ENCODE data around the gene AXL. TPM values are rescaled to one million over a fixed set of nuclear protein-coding genes. Genes with fewer than 3 reads are reported as not detected.

The AXL gene
- total RNA-seq, 1 experiment from 2014 or later = 128 TPM

DNA sequence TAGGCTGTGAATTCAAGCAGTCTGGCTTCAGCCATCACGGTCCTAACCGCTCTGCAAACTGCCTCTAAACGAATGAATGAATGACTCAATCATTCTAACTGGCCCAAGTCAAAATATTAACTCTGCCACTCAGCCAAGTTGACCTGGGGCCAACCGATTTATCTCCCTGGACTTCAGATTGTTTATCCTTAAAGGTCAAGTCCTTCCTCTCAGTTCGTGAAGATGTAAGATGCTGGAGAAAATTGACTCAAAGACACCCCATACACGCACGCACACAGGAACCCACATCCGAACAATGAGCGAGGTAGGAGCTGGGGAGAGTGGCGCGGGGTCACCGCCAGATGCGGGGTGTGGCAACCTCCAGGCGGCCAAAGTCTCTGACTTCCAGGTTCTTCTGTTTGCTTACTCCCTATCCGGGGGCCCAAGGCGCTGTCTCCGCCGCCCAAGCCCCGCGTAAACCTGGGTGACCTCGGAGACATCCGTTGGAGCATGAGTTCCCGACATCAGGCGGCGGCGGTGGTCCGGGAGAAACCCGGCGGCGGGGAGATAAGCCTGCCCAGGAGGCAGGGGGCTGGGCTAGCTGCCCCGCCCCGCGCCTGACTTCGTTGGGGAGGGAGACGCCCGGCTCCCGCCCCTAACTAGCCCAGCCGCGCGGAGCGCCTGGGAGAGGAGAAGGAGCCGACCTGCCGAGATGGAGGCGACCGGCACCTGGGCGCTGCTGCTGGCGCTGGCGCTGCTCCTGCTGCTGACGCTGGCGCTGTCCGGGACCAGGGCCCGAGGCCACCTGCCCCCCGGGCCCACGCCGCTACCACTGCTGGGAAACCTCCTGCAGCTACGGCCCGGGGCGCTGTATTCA lies 26.2 kb upstream of the AXL start, which contains the start of gene CYP2S1:
Gene CYP2S1, plus strand, starts transcription at position 646 of the 856 bp plus-strand sequence. Its CDS starts 46 bp downstream, at position 692.
- CTCF ChIA-PET = interaction anchor here (0.5 kb wide), 1 partner anchor 11 kb away, joined by 3 read pairs; no protein-coding TSS in a partner anchor

DNA sequence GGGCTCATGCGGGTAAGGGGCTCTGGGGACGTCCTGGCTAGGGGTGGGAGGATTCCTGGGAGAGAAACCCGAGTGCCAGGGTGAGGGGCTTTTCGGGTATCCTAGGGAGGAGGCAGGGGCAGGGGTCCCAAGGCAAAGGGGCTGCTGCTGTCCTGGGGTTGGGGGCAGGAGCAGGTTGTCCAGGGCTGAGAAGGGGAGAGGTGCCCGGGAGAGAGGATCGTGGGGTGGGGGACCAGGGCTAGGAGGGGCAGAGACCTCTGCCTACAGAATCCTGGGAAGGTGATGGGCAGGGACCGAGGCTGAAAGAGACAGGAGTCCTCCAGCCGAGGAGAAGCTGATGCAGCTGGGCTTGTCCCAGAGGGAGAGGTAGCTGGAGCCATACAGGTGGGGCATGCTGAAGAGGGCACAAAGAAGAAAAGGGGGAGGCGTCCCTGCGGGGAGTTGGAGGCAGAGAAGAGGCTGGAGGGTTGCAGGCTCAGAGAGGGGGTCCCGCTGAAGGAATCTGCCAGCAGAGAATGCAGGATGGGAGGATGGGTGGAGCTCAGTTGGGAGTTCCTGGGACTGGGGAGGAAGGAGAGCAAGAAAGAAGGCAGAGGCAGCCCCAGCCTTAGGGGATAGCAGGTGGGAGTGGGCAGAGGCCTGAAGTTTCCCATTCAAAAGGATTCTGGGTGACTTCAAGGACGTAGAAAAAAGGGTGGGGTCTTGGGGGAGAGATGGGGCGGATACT lies 25.4 kb upstream of the AXL start:
- Histone ChIP-seq H3K9me3 (ENCODE audit: control insufficient read depth, insufficient read depth, low read depth, low read length) (no peaks in the 10 kb centered on the region), H3K27ac (ENCODE audit: low read length) (0 out of 2 replicates have a peak overlapping the region, but pooled peaks have one; percentile 29), H3K27me3 (ENCODE audit: control insufficient read depth, insufficient read depth, low read length) (no peaks in the 10 kb centered on the region), H3K36me3 (ENCODE audit: control insufficient read depth, insufficient read depth, low read length) (no peaks in the 10 kb centered on the region; the same call in 1 of the 2 replicates), H3K4me1 (ENCODE audit: control insufficient read depth, insufficient read depth, low read length) (no peaks in the 10 kb centered on the region; the same call in none of the 2 replicates), H3K4me3 (ENCODE audit: low read depth in 2 of 2, low read length in 2 of 2) (peak overlapping the region; percentile 55 to 68)
- in situ Hi-C loops (cut with HindIII; ENCODE audit: low pct_unique_long_range_greater_than_20kb, low sequenced_read_pairs) (no loop called here), intact Hi-C loops (cut with micrococcal nuclease; ENCODE audit: unreplicated experiment) (no loop called here)
- BruUV-seq (replicated peaks) = no TSS peak
- no peak for DNase-seq (ENCODE audit: low read depth, low spot score)
- ChIA-PET POLR2A (interaction anchor here (0.6 kb wide), 1 partner anchor 16 kb away, joined by 5 read pairs; no protein-coding TSS in a partner anchor), CTCF (interaction anchor here (0.6 kb wide), 1 partner anchor 11 kb away, joined by 5 read pairs; no protein-coding TSS in a partner anchor)
- TF ChIP-seq, protein P1, sequence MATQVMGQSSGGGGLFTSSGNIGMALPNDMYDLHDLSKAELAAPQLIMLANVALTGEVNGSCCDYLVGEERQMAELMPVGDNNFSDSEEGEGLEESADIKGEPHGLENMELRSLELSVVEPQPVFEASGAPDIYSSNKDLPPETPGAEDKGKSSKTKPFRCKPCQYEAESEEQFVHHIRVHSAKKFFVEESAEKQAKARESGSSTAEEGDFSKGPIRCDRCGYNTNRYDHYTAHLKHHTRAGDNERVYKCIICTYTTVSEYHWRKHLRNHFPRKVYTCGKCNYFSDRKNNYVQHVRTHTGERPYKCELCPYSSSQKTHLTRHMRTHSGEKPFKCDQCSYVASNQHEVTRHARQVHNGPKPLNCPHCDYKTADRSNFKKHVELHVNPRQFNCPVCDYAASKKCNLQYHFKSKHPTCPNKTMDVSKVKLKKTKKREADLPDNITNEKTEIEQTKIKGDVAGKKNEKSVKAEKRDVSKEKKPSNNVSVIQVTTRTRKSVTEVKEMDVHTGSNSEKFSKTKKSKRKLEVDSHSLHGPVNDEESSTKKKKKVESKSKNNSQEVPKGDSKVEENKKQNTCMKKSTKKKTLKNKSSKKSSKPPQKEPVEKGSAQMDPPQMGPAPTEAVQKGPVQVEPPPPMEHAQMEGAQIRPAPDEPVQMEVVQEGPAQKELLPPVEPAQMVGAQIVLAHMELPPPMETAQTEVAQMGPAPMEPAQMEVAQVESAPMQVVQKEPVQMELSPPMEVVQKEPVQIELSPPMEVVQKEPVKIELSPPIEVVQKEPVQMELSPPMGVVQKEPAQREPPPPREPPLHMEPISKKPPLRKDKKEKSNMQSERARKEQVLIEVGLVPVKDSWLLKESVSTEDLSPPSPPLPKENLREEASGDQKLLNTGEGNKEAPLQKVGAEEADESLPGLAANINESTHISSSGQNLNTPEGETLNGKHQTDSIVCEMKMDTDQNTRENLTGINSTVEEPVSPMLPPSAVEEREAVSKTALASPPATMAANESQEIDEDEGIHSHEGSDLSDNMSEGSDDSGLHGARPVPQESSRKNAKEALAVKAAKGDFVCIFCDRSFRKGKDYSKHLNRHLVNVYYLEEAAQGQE (IDR thresholded peaks at IDR 0.05; ENCODE audit: insufficient read depth in 1 of 2, low read depth in 2 of 2, low read length in 1 of 2) = no peak
- TF ChIP-seq, protein P2, sequence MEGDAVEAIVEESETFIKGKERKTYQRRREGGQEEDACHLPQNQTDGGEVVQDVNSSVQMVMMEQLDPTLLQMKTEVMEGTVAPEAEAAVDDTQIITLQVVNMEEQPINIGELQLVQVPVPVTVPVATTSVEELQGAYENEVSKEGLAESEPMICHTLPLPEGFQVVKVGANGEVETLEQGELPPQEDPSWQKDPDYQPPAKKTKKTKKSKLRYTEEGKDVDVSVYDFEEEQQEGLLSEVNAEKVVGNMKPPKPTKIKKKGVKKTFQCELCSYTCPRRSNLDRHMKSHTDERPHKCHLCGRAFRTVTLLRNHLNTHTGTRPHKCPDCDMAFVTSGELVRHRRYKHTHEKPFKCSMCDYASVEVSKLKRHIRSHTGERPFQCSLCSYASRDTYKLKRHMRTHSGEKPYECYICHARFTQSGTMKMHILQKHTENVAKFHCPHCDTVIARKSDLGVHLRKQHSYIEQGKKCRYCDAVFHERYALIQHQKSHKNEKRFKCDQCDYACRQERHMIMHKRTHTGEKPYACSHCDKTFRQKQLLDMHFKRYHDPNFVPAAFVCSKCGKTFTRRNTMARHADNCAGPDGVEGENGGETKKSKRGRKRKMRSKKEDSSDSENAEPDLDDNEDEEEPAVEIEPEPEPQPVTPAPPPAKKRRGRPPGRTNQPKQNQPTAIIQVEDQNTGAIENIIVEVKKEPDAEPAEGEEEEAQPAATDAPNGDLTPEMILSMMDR (IDR thresholded peaks at IDR 0.05) = no peak
- TF ChIP-seq TCF7L2 (IDR thresholded peaks at IDR 0.05; ENCODE audit: low read depth, low read length) = no peak
- no peak for TF ChIP-seq SIN3A (IDR thresholded peaks at IDR 0.05; ENCODE audit: borderline replicate concordance, insufficient read depth, low read depth, low read length)
- TF ChIP-seq POLR2AphosphoS5 (IDR thresholded peaks at IDR 0.05; ENCODE audit: low read depth, low read length) = no peak
- peak; percentile 60 for ATAC-seq

More for the DNA sequence above, 26.2 kb upstream of the AXL start, which contains the start of gene CYP2S1:
- DNase-seq (ENCODE audit: low read depth, low spot score) (no peak), ATAC-seq (peak; percentile 89)
- POLR2A ChIA-PET = interaction anchor here (0.5 to 0.6 kb wide), 2 partner anchors 16 to 21 kb away, joined by 3 to 9 read pairs; no protein-coding TSS in a partner anchor
- H3K4me3 ChIP-seq (ENCODE audit: low read depth in 2 of 2, low read length in 2 of 2) = peak within 1 kb of the TSS; percentile 55 to 68
- H3K27me3 ChIP-seq (ENCODE audit: control insufficient read depth, insufficient read depth, low read length) = no peaks in the 10 kb centered on the region
- H3K36me3 ChIP-seq (ENCODE audit: control insufficient read depth, insufficient read depth, low read length) = no peaks in the 10 kb centered on the region; the same call in 1 of the 2 replicates
- intact Hi-C loops (cut with micrococcal nuclease; ENCODE audit: unreplicated experiment) (no loop called here), in situ Hi-C loops (cut with HindIII; ENCODE audit: low pct_unique_long_range_greater_than_20kb, low sequenced_read_pairs) (no loop called here)
- peak within 1 kb of the TSS; percentile 39 for H3K27ac ChIP-seq (ENCODE audit: low read length)
- no peak for TF ChIP-seq TCF7L2 (IDR thresholded peaks at IDR 0.05; ENCODE audit: low read depth, low read length)
- TF ChIP-seq SIN3A (IDR thresholded peaks at IDR 0.05; ENCODE audit: borderline replicate concordance, insufficient read depth, low read depth, low read length) = no peak
- TF ChIP-seq POLR2AphosphoS5 (IDR thresholded peaks at IDR 0.05; ENCODE audit: low read depth, low read length) = no peak
- TF ChIP-seq, protein P2 (IDR thresholded peaks at IDR 0.05) = no peak
- TF ChIP-seq, protein P1 (IDR thresholded peaks at IDR 0.05; ENCODE audit: insufficient read depth in 1 of 2, low read depth in 2 of 2, low read length in 1 of 2) = no peak
- H3K9me3 ChIP-seq (ENCODE audit: control insufficient read depth, insufficient read depth, low read depth, low read length) = no peaks in the 10 kb centered on the region
- H3K4me1 ChIP-seq (ENCODE audit: control insufficient read depth, insufficient read depth, low read length) = no peaks in the 10 kb centered on the region; the same call in none of the 2 replicates
- BruUV-seq (replicated peaks) = no TSS peak

All from Panc1 (cell line).